ENCODE data around the gene XXYLT1.

- TF ChIP-seq CTCF (IDR thresholded peaks at IDR 0.05) (no peak), POLR2A (IDR thresholded peaks at IDR 0.05) (no peak)
Measured at GRCh38 chr3:195236801-195237570, 34.0 kb downstream of the XXYLT1 start.
